A673 (cell line): ENCODE data around the gene CYBA. TPM values are rescaled to one million over a fixed set of nuclear protein-coding genes. Genes with fewer than 3 reads are reported as not detected.

ENCODE experiments used
- BruUV-seq: library from RNA; stranded (reverse); fragments of 400-500 nt; replicated peaks from 2 replicates; lab custom pipeline; 2021; lab: Mats Ljungman, UMichigan
- CTCF ChIA-PET: fragments of 300-600 bp; sonication (Branson Sonifier 250); formaldehyde crosslinking; loops from one replicate; lab custom pipeline; 2022; ENCODE audit warnings: antibody characterized with exemption; lab: Charles Lee
- POLR2A ChIA-PET: fragments of 300-600 bp; sonication (Branson Sonifier 250); formaldehyde crosslinking; loops from one replicate; lab custom pipeline; 2022; ENCODE audit warnings: antibody characterized with exemption; ENCODE audit not compliant: low non-redundant PET; lab: Charles Lee
- DNase-seq: peaks from one replicate; pipeline ENCODE4 v3.0.0-alpha.2; 2015; ENCODE audit warnings: low spot score
- H3K27ac ChIP-seq: fragments of 200-600 bp; sonication (generic); 2 replicates; pipeline ENCODE4 v1.5.1; 2016; ENCODE audit warnings: mixed run types, low read depth, mild to moderate bottlenecking, mixed read lengths, antibody characterized with exemption, low read length; ENCODE audit not compliant: poor library complexity, severe bottlenecking
- H3K27me3 ChIP-seq: fragments of 200-600 bp; sonication (generic); replicated peaks from 2 replicates; pipeline ENCODE4 v1.6.1; 2017; ENCODE audit warnings: mixed run types, low read depth, mild to moderate bottlenecking, mixed read lengths, antibody characterized with exemption, low read length; ENCODE audit not compliant: insufficient read depth, poor library complexity
- H3K36me3 ChIP-seq: fragments of 200-600 bp; sonication (generic); 2 replicates; pipeline ENCODE4 v1.6.1; 2016; ENCODE audit warnings: mixed run types, mild to moderate bottlenecking, mixed read lengths, antibody characterized with exemption, low read length; ENCODE audit not compliant: insufficient read depth, poor library complexity, severe bottlenecking
- H3K4me1 ChIP-seq: fragments of 200-600 bp; sonication (generic); 2 replicates; pipeline ENCODE4 v1.6.1; 2017; ENCODE audit warnings: mixed run types, mild to moderate bottlenecking, mixed read lengths, antibody characterized with exemption, low read length; ENCODE audit not compliant: insufficient read depth, poor library complexity, severe bottlenecking
- H3K4me3 ChIP-seq: fragments of 200-600 bp; sonication (generic); 2 replicates; pipeline ENCODE4 v1.5.1; 2016; ENCODE audit warnings: low read depth, mixed run types, mild to moderate bottlenecking, mixed read lengths, low read length; ENCODE audit not compliant: poor library complexity, severe bottlenecking
- H3K9me3 ChIP-seq: fragments of 200-600 bp; sonication (generic); 2 replicates; pipeline ENCODE4 v1.6.1; 2016; ENCODE audit warnings: mixed run types, low read depth, mild to moderate bottlenecking, mixed read lengths, antibody characterized with exemption, low read length; ENCODE audit not compliant: poor library complexity, severe bottlenecking
- CTCF ChIP-seq: fragments of 300-800, 200-600 bp; sonication (generic); conservative IDR thresholded peaks from 2 replicates; pipeline ENCODE4 v1.5.1; 2017; ENCODE audit warnings: low read depth, mild to moderate bottlenecking, antibody characterized with exemption, low read length, moderate library complexity, mixed read lengths
- EZH2 ChIP-seq: fragments of 200-600 bp; sonication (generic); IDR thresholded peaks from 2 replicates; pipeline ENCODE4 v1.6.1; 2017; ENCODE audit warnings: borderline replicate concordance, low read depth, mild to moderate bottlenecking, mixed read lengths, antibody characterized with exemption, low read length; ENCODE audit not compliant: poor library complexity, severe bottlenecking
- intact Hi-C: fragments of 100-400 bp; cut with micrococcal nuclease; formaldehyde crosslinking; loops from one replicate; pipeline ENCODE4 v1.10.0; 2022; ENCODE audit not compliant: unreplicated experiment
- total RNA-seq: library from RNA; stranded (reverse); gene quantifications from 2 replicates; pipeline ENCODE4 v1.2.3, GENCODE V29; 2021

The CYBA gene
- total RNA-seq, 1 experiment from 2014 or later, result 44.7 TPM

- H3K4me1 ChIP-seq, result peaks cover 17% of the 10 kb centered on the region
- no peak overlapping the region for H3K4me3 ChIP-seq
- no peaks in the 10 kb centered on the region for H3K9me3 ChIP-seq
- ChIA-PET CTCF (no interaction called here), POLR2A (no interaction called here)
- intact Hi-C loops, result no loop called here
- DNase-seq, result no peak
- no TSS peak for BruUV-seq
- peaks cover 1% of the 10 kb centered on the region for H3K36me3 ChIP-seq
- TF ChIP-seq EZH2 (no peak), CTCF (no peak)
- H3K27ac ChIP-seq, result no peak overlapping the region
- H3K27me3 ChIP-seq, result no peaks in the 10 kb centered on the region
These were observed 3.4 kb downstream of the CYBA start for GRCh38 chr16:88647178-88648070.

GRCh38 chr16:88646345-88647034 is 4.4 kb downstream of the CYBA start:
- CTCF ChIA-PET, result no interaction called here
- intact Hi-C loops, result no loop called here
- no peaks in the 10 kb centered on the region for H3K27me3 ChIP-seq
- no TSS peak for BruUV-seq
- H3K4me1 ChIP-seq, result peaks cover 14% of the 10 kb centered on the region
- no peak overlapping the region for H3K27ac ChIP-seq
- no peak for TF ChIP-seq CTCF
- TF ChIP-seq EZH2, result no peak
- no peaks in the 10 kb centered on the region for H3K36me3 ChIP-seq
- H3K4me3 ChIP-seq, result no peak overlapping the region
- DNase-seq, result no peak
- POLR2A ChIA-PET, result no interaction called here
- H3K9me3 ChIP-seq, result no peaks in the 10 kb centered on the region

DNA sequence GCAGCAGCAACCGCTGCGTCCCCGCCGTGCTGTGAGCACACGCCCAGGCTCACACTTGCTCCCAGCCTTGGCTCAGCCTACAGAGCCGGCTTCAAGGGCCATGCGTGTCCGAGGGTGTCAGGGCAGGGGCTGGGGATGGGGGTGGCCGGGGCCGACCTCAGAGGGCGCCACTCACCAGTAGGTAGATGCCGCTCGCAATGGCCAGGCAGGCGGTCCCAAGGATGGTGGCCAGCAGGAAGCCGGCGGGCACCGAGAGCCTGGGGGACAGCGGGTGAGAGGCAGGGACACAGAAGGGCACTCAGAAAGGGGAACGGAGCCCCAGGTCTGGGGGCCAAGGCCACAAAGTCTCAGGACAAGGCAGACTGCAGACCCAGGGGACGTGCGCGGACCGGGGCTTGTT is 4.9 kb downstream of the CYBA start:
- Histone ChIP-seq H3K9me3 (no peaks in the 10 kb centered on the region), H3K27ac (no peak overlapping the region), H3K4me3 (no peak overlapping the region), H3K36me3 (no peaks in the 10 kb centered on the region), H3K4me1 (peaks cover 9% of the 10 kb centered on the region), H3K27me3 (no peaks in the 10 kb centered on the region)
- ChIA-PET CTCF (no interaction called here), POLR2A (no interaction called here)
- TF ChIP-seq EZH2 (no peak), CTCF (no peak)
- intact Hi-C loops, result no loop called here
- no peak for DNase-seq
- no TSS peak for BruUV-seq
